NCI-H524 treated with DMSO at 0.1 percent for 48 hours (cell line): ENCODE data around the gene IL19.

ENCODE experiments used
- DNase-seq: peaks from one replicate; lab custom pipeline; 2025; lab: John Stamatoyannopoulos, UW

Gene IL19, protein sequence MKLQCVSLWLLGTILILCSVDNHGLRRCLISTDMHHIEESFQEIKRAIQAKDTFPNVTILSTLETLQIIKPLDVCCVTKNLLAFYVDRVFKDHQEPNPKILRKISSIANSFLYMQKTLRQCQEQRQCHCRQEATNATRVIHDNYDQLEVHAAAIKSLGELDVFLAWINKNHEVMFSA

GRCh38 chr1:206770531-206771337 is at the start of gene IL19:
Gene IL19 (plus strand): TSS chr1:206770773. CDS start chr1:206836663, 65,890 bp downstream.
- no peak for DNase-seq

DNA sequence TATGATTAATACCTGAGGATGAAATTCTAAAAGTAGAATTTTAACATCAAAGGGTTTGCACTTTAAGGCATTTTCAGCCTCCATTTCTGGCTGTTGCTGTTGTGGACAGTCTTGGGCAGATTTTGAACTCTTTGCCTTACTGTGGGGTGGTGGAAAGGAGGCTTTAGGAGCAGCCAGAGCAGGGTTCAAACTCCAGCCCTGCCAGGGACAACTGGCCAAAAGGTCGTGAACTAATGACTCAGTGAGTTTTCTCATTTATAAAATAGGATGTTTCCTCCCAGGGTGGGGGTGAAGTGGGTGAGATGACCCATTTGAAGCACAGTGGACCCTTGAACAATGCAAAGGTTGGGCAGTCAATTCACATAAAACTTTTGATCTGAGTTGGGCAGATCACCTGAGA is 49.1 kb upstream of the IL19 start:
- no peak for DNase-seq

DNA sequence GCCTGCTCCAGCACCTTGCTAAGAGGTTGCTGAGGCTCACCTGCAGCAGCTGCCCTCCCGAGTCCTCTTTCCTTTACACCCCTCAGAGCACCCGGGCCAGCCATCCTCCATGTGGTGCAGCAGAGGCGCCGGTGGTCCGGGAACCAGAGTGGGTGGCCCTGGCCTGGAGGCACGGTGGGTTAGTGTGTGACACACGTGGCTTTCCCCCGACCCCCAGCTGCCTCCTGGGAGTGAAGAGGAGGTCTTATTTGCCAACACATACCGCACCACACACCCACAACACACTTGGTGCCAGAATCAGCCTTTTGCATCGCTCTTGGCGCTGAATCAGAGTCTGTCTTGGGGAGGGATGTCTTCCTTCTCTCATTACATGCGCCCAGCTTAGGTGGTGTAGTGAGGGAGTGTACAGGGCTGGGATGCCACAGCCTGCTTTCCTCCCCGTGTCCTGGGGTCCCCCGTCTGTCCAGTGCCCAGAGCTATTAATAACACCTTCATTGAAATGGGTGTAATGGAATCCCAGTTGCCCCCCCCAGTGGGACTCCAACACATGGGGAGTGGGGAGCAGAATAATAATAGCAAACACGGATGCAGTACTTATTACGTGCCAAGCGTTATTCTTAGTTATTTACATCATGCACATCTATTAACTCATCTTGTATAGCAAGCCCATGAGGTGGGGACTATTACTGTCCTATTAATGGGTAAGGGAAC is 47.7 kb upstream of the IL19 start:
- DNase-seq, result no peak

DNA sequence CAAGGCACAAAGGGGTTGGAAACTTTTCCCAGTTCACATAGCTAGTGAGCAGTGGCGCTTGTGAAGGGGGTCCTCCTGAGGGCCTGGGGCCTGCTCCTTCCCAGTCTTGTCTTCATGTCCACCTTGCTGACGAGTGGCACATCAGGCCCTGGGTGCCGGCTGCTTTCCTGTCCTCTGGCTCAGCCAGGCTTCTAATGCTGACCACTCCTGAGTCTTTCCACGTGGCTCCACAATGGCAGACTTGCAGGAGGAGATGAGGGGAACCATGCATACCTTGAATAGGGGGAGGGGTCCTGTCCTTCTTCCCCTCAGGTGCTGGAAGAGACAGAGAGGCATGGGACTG is 47.1 kb upstream of the IL19 start:
- DNase-seq, result no peak

- no peak for DNase-seq
Observed at GRCh38 chr1:206723805-206724472, 46.6 kb upstream of the IL19 start.

GRCh38 chr1:206725109-206725963 is 45.2 kb upstream of the IL19 start:
- DNase-seq, result no peak

- DNase-seq, result no peak
Observed at GRCh38 chr1:206727981-206728696, 42.4 kb upstream of the IL19 start.

GRCh38 chr1:206728697-206728987 is 41.9 kb upstream of the IL19 start:
- no peak for DNase-seq

DNA sequence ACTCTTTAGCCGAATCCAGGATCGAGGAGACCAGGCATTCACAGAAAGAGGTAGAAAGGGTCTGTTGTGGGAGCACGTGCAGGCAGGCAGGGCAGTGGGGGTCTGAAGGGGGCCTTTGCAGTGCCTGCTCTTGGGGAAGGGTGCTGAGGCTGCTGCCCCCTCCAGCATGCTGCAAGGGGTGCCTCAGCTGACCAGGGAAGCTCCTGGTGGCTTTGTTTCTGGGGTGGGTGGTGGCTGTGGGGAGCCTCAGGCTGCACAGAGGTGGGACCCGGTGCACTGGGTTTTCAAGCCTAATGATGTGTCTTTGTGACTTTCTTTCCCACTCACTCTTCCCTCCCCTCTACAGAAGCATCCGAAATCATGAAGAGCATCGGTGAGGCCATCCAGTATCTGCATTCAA is 41.5 kb upstream of the IL19 start:
- DNase-seq, result no peak

DNA sequence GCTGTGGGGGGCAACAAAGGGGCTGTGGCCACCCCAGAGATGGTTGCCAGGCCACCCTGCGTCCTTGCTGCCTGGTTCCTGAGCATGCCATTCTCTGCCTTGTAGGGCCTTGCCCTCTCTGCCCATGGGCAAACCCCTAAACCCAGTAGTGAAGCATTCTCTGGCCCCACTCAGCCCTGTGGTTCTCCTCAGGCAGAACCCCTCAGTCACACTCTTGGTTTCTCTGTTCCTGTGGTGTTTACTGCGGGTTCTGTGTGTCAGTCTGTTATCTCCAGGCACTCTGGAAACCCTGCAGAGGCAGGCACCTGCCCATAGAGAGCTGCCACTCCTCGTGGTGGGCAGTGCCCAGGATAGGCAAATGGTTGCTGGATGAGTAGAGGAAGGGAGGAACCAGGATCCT is 41.1 kb upstream of the IL19 start:
- DNase-seq, result no peak

- no peak for DNase-seq
Observed at GRCh38 chr1:206732508-206732907, 38.1 kb upstream of the IL19 start.

DNA sequence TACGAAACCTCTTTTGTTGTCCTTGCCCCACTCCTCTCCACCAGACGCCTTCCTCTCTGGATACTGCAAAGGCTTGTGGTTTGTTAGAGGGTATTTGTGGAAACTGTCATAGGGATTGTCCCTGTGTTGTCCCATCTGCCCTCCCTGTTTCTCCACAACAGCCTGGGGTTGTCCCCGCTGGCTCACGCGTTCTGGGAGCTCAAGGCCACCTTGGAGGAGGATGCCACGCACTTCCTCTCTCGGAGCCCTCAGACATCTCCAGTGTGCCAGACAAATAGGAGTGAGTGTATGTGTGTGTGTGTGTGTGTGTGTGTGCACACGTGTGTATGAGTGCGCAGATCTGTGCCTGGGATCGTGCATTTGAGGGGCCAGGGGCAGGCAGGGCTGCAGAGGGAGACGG is 37.6 kb upstream of the IL19 start:
- no peak for DNase-seq

DNA sequence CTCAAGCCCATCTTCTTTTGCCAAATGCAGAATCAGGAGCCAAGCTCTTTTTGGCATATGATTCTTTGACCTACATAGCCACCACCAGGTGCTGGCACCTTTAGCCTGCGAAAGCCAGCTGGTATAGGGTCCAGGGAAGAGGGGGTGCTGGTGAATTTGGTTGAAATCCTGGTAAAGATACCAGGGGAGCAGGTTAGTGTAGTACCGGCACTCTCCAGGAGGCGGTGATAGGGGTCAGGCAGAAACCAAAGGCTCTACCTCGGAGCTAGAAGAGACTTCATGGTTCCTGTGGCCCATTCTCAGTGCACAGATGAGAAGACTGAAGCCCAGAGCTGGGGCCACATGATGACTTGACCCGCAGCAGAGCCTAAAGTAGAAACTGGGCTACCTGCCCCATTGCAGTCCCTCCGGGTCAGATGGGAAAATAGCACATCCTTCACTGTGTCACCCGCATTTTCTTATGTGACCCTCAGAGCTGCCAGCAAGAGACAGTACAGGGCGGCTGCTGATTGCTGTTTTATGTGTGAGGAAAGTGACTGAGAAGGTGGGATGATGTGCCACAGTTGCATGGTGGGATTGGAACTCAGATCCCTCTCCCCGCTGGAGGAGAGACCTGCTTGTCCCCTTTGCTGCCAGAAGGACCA is 36.0 kb upstream of the IL19 start:
- DNase-seq, result no peak

GRCh38 chr1:206735553-206736031 is 35.0 kb upstream of the IL19 start:
- no peak for DNase-seq

GRCh38 chr1:206736878-206737728 is 33.5 kb upstream of the IL19 start:
- DNase-seq, result no peak

DNA sequence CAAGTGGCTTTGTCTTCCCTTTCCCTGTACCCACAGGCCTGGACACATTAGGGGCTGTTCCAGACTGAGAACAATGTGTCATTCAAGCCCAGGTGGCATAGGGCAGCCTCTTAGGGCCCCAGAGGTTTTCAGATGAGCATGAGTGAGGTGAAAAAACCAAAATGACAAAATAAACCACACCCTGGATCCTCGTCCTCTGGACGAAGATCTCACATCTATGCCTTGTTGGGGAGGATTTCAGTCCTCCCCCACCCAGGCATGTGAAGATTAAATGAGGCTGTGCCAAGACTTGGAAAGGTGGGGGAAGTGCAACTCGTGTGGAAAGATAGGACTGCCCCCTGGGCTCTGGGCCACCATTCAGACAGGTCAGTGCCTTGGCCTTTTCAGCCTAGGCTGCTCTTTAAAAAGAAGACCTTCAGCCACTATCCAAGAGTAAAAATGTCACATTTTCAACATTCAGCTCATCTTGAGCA is 32.8 kb upstream of the IL19 start:
- DNase-seq, result no peak

DNA sequence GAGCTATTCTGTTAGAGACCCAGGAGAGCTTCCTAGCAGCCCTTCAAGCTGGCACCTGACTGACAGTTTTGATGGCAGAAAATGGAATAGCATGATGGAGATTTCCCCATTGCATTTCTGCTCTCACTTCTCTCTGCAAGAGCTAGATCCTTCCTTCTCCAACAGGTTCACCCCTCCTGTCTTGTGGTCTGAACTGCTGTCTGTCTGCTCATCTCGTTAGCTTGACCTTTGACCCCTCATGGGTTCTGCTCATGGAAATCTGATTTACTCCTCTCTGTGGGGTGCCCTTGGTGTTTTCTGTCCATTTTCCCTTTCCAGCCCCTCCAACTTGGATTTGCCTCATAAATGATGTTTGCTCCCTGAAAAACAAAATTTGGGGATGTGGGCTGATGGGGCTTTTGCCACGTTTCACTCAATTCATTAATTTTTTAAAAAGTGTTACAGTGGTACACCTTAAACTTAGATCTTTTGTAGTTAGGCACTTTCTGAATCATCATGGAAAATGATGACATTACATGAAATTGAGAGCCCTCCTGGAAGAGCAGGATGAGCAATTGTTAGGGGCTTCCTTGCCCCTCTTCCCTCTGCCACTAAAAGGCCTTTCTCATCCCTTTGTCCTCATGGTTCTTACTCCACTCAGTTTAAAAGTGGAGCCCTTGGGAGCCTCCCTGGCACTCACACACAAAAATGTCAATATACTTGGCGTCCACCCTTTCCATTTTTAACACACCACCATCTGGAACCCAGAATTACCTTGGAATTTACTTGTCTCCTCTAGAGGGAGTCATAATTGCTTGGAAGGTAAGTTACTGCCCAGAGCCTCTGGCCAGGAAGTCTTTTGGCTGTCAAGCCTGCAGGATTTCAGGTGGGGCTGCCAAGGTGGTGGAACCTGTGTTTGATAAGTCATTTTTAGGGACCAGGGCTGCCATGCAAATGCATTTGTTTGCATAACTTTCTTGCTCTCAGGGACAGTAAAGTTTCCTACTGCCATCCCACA is 31.9 kb upstream of the IL19 start:
- DNase-seq, result peak; percentile 17

- no peak for DNase-seq
Observed at GRCh38 chr1:206739411-206740076, 31.0 kb upstream of the IL19 start.
